Measurements from ENCODE around the gene CSTF1. TPM values are rescaled to one million over a fixed set of nuclear protein-coding genes. Genes with fewer than 3 reads are reported as not detected.

CSTF1 gene
- total RNA-seq (2014; rRNA removed; shearing (Covaris generic)), result 54.6 and 76.4 TPM in 2 replicates

GRCh38 chr20:56392132-56392880 lies at the start of gene CSTF1, which contains the start of gene AURKA:
Gene CSTF1 (plus strand): TSS chr20:56392645. CDS start chr20:56395553, 2,908 bp downstream.
Gene AURKA (minus strand): TSS chr20:56392215. CDS start chr20:56388197, 4,018 bp downstream.
- in situ Hi-C loops (cut with HindIII; ENCODE audit: low sequenced_read_pairs), result no loop called here
- peak; percentile 100 for DNase-seq (ENCODE audit: low spot score)

GRCh38 chr20:56342783-56343182 lies 49.7 kb upstream of the CSTF1 start:
- in situ Hi-C loops (cut with HindIII; ENCODE audit: low sequenced_read_pairs), result no loop called here

GRCh38 chr20:56343861-56344381 lies 48.5 kb upstream of the CSTF1 start:
- in situ Hi-C loops (cut with HindIII; ENCODE audit: low sequenced_read_pairs), result no loop called here
- DNase-seq (ENCODE audit: low spot score), result peak; percentile 7

More at GRCh38 chr20:56342783-56343182, 49.7 kb upstream of the CSTF1 start:
- DNase-seq (ENCODE audit: low spot score), result no peak

- in situ Hi-C loops (cut with HindIII; ENCODE audit: low sequenced_read_pairs), result no loop called here
- DNase-seq (ENCODE audit: low spot score), result no peak
Observed at GRCh38 chr20:56345911-56346310, 46.5 kb upstream of the CSTF1 start.

GRCh38 chr20:56347628-56348304 lies 44.7 kb upstream of the CSTF1 start:
- no peak for DNase-seq (ENCODE audit: low spot score)
- in situ Hi-C loops (cut with HindIII; ENCODE audit: low sequenced_read_pairs), result no loop called here

- in situ Hi-C loops (cut with HindIII; ENCODE audit: low sequenced_read_pairs), result no loop called here
- no peak for DNase-seq (ENCODE audit: low spot score)
Observed at GRCh38 chr20:56348305-56348693, 44.1 kb upstream of the CSTF1 start.

GRCh38 chr20:56348746-56349145 lies 43.7 kb upstream of the CSTF1 start:
- in situ Hi-C loops (cut with HindIII; ENCODE audit: low sequenced_read_pairs), result no loop called here
- DNase-seq (ENCODE audit: low spot score), result no peak

GRCh38 chr20:56350842-56351241 lies 41.6 kb upstream of the CSTF1 start:
- in situ Hi-C loops (cut with HindIII; ENCODE audit: low sequenced_read_pairs), result no loop called here

GRCh38 chr20:56352345-56353055 lies 39.9 kb upstream of the CSTF1 start:
- in situ Hi-C loops (cut with HindIII; ENCODE audit: low sequenced_read_pairs), result no loop called here
- DNase-seq (ENCODE audit: low spot score), result no peak

More at GRCh38 chr20:56350842-56351241, 41.6 kb upstream of the CSTF1 start:
- no peak for DNase-seq (ENCODE audit: low spot score)

GRCh38 chr20:56353356-56353755 lies 39.1 kb upstream of the CSTF1 start:
- no peak for DNase-seq (ENCODE audit: low spot score)
- in situ Hi-C loops (cut with HindIII; ENCODE audit: low sequenced_read_pairs), result no loop called here

GRCh38 chr20:56358070-56358469 lies 34.4 kb upstream of the CSTF1 start:
- DNase-seq (ENCODE audit: low spot score), result peak; percentile 17
- in situ Hi-C loops (cut with HindIII; ENCODE audit: low sequenced_read_pairs), result no loop called here

- in situ Hi-C loops (cut with HindIII; ENCODE audit: low sequenced_read_pairs), result no loop called here
- peak; percentile 91 for DNase-seq (ENCODE audit: low spot score)
Observed at GRCh38 chr20:56358600-56359211, 33.7 kb upstream of the CSTF1 start, which contains the start of gene FAM210B. Gene FAM210B (plus strand): TSS chr20:56358974. CDS start chr20:56359006, 32 bp downstream.

- in situ Hi-C loops (cut with HindIII; ENCODE audit: low sequenced_read_pairs), result no loop called here
- peak; percentile 64 for DNase-seq (ENCODE audit: low spot score)
Observed at GRCh38 chr20:56359212-56360132, 33.0 kb upstream of the CSTF1 start.

GRCh38 chr20:56360133-56360907 lies 32.1 kb upstream of the CSTF1 start:
- DNase-seq (ENCODE audit: low spot score), result no peak
- in situ Hi-C loops (cut with HindIII; ENCODE audit: low sequenced_read_pairs), result no loop called here

GRCh38 chr20:56360908-56361205 lies 31.6 kb upstream of the CSTF1 start:
- in situ Hi-C loops (cut with HindIII; ENCODE audit: low sequenced_read_pairs), result no loop called here
- DNase-seq (ENCODE audit: low spot score), result no peak

- no peak for DNase-seq (ENCODE audit: low spot score)
- in situ Hi-C loops (cut with HindIII; ENCODE audit: low sequenced_read_pairs), result no loop called here
Observed at GRCh38 chr20:56361900-56362299, 30.5 kb upstream of the CSTF1 start.

GRCh38 chr20:56362833-56363413 lies 29.5 kb upstream of the CSTF1 start:
- in situ Hi-C loops (cut with HindIII; ENCODE audit: low sequenced_read_pairs), result no loop called here
- no peak for DNase-seq (ENCODE audit: low spot score)

Data from G401 (cell line).